ENCODE results near the gene HS3ST4. TPM values are rescaled to one million over a fixed set of nuclear protein-coding genes. Genes with fewer than 3 reads are reported as not detected.

The HS3ST4 gene
- total and polyA plus RNA-seq, 2 donors (not counting 3 experiments of a cell fraction or from before 2014, with no cell fraction given): not detected

DNA sequence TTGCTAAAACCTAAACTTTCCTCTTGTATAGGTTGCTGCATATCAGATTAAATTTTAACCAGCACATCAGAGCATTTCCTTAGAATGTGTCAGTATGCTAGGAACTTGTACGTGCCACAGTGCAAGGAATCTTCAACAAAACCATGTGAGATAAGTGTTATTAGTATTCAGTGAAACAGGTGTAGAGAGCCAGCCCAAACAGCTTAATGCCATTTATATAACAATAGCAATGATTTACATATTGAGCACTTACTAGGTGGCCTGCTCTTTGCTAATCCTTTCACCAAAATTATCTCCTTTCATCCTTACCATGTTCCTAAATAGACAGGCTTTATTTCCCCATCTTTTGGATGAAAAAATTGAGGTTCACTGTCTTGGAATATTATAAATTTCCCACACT is 485.7 kb downstream of the HS3ST4 start:
- TF ChIP-seq, protein P1, sequence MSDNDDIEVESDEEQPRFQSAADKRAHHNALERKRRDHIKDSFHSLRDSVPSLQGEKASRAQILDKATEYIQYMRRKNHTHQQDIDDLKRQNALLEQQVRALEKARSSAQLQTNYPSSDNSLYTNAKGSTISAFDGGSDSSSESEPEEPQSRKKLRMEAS (IDR thresholded peaks at IDR 0.05; ENCODE audit: insufficient read depth, insufficient read length): no peak
- TF ChIP-seq GATA2 (IDR thresholded peaks at IDR 0.05; ENCODE audit: insufficient read depth, insufficient read length, low read depth, low read length) (no peak), EZH2 (IDR thresholded peaks at IDR 0.05; ENCODE audit: borderline replicate concordance, low read depth, low read length, severe bottlenecking) (no peak), FOS (IDR thresholded peaks at IDR 0.05; ENCODE audit: borderline replicate concordance, insufficient read depth, low read length) (no peak), POLR2A (IDR thresholded peaks at IDR 0.05; ENCODE audit: low read depth, low read length) (no peak)

DNA sequence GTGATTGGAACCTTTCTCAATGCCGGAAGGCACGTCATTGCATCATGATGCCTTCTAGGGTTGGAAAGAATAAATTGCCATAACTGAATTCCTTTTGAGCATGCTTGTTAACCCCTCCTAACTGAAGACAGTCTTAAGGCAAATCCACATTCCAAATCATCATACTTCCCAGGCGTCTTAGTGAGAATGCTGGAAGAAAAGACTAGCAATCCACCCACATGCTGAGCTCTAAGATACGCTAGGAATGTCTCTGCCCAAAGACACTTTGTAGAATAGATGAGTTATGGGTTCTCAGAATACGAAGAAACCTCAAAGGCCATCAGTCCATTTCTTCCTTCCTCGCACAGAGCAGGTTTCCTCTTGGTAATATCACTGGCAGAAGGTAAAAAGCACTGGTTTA is 486.5 kb downstream of the HS3ST4 start:
- intact Hi-C loops (cut with micrococcal nuclease) (no loop called here), dilution Hi-C loops (cut with MboI; ENCODE audit: extremely low pct_ligation_motif_present, low sequenced_read_pairs) (no loop called here)
- POLR2A ChIA-PET: no interaction called here
- no peaks in the 10 kb centered on the region for H3K27me3 ChIP-seq (ENCODE audit: control insufficient read depth in 2 of 2, insufficient read depth in 2 of 2, low read length in 2 of 2)
- BruUV-seq (replicated peaks): no TSS peak
- no peak overlapping the region for H3K4me3 ChIP-seq (replicated peaks in 1 of 3; ENCODE audit: insufficient read depth in 1 of 3, low read depth in 1 of 3, low read length in 3 of 3)
- H3K27ac ChIP-seq (ENCODE audit: insufficient read depth, low read depth, low read length): no peak overlapping the region
- no peak overlapping the region for H3K4me2 ChIP-seq (ENCODE audit: insufficient read depth, low read length)
- H3K9me1 ChIP-seq (replicated peaks; ENCODE audit: control insufficient read depth, extremely low read depth, insufficient read depth, low read length): no peaks in the 10 kb centered on the region
- CTCF ChIA-PET: no interaction called here
- no peaks in the 10 kb centered on the region for H3K36me3 ChIP-seq (ENCODE audit: control insufficient read depth in 2 of 2, extremely low read depth in 1 of 2, insufficient read depth in 2 of 2, low read length in 2 of 2)
- FAIRE-seq (no peak), DNase-seq (ENCODE audit: low read depth, low spot score) (no peak)
- H3K9ac ChIP-seq (replicated peaks; ENCODE audit: extremely low read depth, insufficient read depth, low read length): no peak overlapping the region
- TF ChIP-seq MYC (IDR thresholded peaks at IDR 0.05; ENCODE audit: low read depth, low read length) (no peak), EZH2 (IDR thresholded peaks at IDR 0.05; ENCODE audit: borderline replicate concordance, low read depth, low read length, severe bottlenecking) (no peak), JUN (IDR thresholded peaks at IDR 0.05; ENCODE audit: borderline replicate concordance, insufficient read depth, insufficient read length, low read depth) (no peak), GATA2 (IDR thresholded peaks at IDR 0.05; ENCODE audit: insufficient read depth, insufficient read length, low read depth, low read length) (no peak), POLR2AphosphoS5 (IDR thresholded peaks at IDR 0.05; ENCODE audit: insufficient read depth, low read depth, low read length) (no peak), FOS (IDR thresholded peaks at IDR 0.05; ENCODE audit: borderline replicate concordance, insufficient read depth, low read length) (no peak), POLR2A (IDR thresholded peaks at IDR 0.05; ENCODE audit: low read depth, low read length) (no peak)
- TF ChIP-seq, protein P2, sequence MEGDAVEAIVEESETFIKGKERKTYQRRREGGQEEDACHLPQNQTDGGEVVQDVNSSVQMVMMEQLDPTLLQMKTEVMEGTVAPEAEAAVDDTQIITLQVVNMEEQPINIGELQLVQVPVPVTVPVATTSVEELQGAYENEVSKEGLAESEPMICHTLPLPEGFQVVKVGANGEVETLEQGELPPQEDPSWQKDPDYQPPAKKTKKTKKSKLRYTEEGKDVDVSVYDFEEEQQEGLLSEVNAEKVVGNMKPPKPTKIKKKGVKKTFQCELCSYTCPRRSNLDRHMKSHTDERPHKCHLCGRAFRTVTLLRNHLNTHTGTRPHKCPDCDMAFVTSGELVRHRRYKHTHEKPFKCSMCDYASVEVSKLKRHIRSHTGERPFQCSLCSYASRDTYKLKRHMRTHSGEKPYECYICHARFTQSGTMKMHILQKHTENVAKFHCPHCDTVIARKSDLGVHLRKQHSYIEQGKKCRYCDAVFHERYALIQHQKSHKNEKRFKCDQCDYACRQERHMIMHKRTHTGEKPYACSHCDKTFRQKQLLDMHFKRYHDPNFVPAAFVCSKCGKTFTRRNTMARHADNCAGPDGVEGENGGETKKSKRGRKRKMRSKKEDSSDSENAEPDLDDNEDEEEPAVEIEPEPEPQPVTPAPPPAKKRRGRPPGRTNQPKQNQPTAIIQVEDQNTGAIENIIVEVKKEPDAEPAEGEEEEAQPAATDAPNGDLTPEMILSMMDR (IDR thresholded peaks at IDR 0.05; ENCODE audit: extremely low read depth in 1 of 2, insufficient read depth in 1 of 2, low read depth in 1 of 2, low read length in 2 of 2): no peak
- TF ChIP-seq, protein P1 (IDR thresholded peaks at IDR 0.05; ENCODE audit: insufficient read depth, insufficient read length): no peak
- H4K20me1 ChIP-seq (replicated peaks; ENCODE audit: control insufficient read depth, extremely low read depth, insufficient read depth, low read length): no peaks in the 10 kb centered on the region
- no peaks in the 10 kb centered on the region for H3K9me3 ChIP-seq (replicated peaks; ENCODE audit: control insufficient read depth, insufficient read depth, low read length)
- H2AFZ ChIP-seq (ENCODE audit: low read depth, low read length): no peak overlapping the region
- H3K4me1 ChIP-seq (ENCODE audit: control insufficient read depth, extremely low read depth, insufficient read depth, low read length): no peaks in the 10 kb centered on the region
- no peaks in the 10 kb centered on the region for H3K79me2 ChIP-seq (ENCODE audit: control insufficient read depth, insufficient read depth, low read length)

More for the DNA sequence above, 485.7 kb downstream of the HS3ST4 start:
- no peak for DNase-seq (ENCODE audit: low read depth, low spot score)
- Histone ChIP-seq H3K9ac (replicated peaks; ENCODE audit: extremely low read depth, insufficient read depth, low read length) (no peak overlapping the region), H2AFZ (ENCODE audit: low read depth, low read length) (no peak overlapping the region), H3K4me1 (ENCODE audit: control insufficient read depth, extremely low read depth, insufficient read depth, low read length) (no peaks in the 10 kb centered on the region), H3K27ac (ENCODE audit: insufficient read depth, low read depth, low read length) (no peak overlapping the region), H3K4me2 (ENCODE audit: insufficient read depth, low read length) (no peak overlapping the region), H3K9me1 (replicated peaks; ENCODE audit: control insufficient read depth, extremely low read depth, insufficient read depth, low read length) (no peaks in the 10 kb centered on the region), H3K79me2 (ENCODE audit: control insufficient read depth, insufficient read depth, low read length) (no peaks in the 10 kb centered on the region), H3K36me3 (ENCODE audit: control insufficient read depth in 2 of 2, extremely low read depth in 1 of 2, insufficient read depth in 2 of 2, low read length in 2 of 2) (no peaks in the 10 kb centered on the region), H4K20me1 (replicated peaks; ENCODE audit: control insufficient read depth, extremely low read depth, insufficient read depth, low read length) (no peaks in the 10 kb centered on the region), H3K9me3 (replicated peaks; ENCODE audit: control insufficient read depth, insufficient read depth, low read length) (no peaks in the 10 kb centered on the region), H3K4me3 (replicated peaks in 1 of 3; ENCODE audit: insufficient read depth in 1 of 3, low read depth in 1 of 3, low read length in 3 of 3) (no peak overlapping the region), H3K27me3 (ENCODE audit: control insufficient read depth in 2 of 2, insufficient read depth in 2 of 2, low read length in 2 of 2) (no peaks in the 10 kb centered on the region)
- intact Hi-C loops (cut with micrococcal nuclease): no loop called here
- CTCF ChIA-PET: no interaction called here
- no peak for FAIRE-seq
- POLR2A ChIA-PET: no interaction called here
- BruUV-seq (replicated peaks): no TSS peak
- dilution Hi-C loops (cut with MboI; ENCODE audit: extremely low pct_ligation_motif_present, low sequenced_read_pairs): no loop called here

Measured in endothelial cell of umbilical vein (primary cell).